GM19035 (cell line): Measurements from ENCODE around the gene NCR2.

Source experiments
- ATAC-seq: cut with Tn5 transposase; IDR thresholded peaks from one replicate; pipeline ENCODE4 v1.9.1; 2021; ENCODE audit not compliant: unreplicated experiment

NCR2 gene

DNA sequence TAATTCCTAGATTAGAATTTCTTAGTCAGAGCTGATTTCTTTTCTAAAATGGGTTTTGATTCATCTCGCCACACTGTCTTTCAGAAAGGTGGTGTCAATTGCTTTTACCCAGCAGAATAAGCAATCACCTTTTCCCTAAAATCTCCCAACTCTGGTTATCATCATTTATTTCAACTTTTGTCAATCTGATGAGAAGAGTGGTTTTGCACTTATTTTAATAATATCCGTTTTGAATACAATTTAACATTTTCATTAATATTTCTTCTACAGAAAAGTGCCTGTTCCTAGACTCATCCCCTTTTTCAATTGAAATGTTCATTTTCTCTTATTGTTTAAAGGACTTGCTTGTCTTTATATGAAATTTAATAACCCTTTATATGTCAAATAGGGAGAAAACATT is 8.2 kb upstream of the NCR2 start:
- ATAC-seq, result no peak

DNA sequence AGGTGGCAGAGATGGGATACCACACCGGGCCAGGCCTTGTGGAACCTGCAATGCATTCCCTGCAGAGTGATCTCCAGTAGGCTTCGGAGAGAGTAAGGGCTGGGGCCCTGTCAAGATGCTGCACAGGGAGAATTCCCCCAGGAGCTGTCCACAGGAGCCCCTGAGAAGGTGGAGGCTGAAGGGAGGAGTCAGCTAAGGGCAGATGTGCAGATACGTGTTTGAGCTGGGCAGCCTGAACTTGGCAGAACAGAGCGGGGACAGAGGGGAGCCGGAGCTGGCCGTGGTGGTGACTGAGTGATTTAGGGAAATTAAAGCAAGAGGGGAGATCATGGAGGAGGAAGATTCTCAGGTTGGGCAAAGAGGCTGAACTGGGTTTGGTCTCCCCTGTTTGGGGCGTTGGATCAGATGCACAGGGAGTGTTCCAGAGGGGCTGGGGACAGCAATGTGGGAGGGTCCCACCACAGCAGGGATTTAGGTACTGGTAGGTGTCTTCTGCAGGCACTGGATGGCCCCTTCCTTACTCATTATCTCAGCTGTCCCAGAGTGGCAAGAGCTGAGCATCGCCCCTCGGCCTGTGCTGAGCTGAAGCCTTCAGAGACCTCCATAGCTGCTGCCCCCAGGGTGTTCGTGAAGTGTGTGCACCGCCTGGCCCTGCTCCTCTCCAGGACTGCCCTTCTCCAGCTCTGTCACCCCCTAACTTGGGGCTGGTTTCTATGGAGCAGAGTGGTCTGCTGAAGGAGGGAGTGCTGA is 3.8 kb upstream of the NCR2 start:
- ATAC-seq, result no peak

DNA sequence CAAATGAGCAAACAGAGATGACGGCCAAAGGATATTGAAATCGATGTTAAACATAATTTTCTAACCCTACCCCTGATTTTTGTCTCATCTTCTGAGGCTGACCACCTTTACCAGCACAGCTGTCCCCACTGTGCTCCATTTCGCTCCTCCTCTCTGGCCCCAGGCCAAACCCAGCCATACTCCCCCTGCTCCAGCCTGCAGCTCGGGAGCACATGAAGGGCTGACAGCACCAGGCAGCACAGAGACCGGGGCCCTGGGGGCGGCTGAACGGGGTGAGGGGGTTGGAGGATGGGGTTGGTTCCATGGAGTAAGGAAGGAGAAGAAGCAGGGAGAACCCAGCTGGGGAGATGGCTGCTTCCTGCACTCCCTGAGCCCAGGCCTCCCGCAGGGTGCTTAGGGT is 3.2 kb upstream of the NCR2 start:
- no peak for ATAC-seq

DNA sequence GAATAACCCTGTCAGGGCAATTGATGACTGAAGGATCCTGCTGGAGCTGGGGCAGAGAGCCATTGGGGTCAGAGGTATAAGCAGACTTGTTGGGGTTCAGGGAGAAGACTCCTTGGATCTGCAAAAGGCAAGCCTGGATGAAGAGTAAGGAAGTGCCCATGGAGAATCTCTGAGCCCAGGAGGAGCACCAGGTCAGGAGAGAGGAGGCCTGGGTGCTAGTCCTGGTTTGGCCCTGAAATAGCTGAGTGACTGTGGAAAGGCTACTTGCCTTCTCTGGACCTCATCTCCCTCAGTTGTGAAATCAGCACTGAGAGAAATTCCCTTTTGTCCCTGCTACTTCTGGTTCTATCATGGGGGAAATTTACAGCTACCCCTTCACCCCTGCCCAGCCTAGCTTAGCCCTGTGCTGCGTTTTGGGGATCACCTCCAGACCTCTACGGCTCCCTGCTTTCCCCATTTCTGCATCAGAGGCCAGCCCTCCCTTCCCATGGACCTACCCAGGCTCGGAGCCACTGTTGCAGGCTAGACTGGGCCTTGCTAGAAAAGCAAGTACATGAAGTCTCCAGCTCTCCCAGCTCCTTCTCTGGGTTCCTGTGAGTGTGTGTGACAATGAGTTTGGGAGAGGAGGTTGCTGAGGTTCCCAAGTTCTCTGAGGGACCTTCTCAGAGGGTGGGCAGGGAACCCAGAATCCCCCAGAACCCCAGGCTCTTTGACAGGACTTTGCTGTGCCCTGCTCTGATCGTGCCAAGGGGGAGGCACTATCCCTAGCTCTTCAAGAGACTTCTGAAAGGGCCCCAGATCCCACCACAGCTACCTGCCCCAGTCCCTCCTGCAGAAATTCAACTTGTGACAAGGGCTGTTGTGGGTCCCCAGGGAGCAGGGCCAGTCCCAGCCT is 2.3 kb upstream of the NCR2 start:
- ATAC-seq, result peak; percentile 9

DNA sequence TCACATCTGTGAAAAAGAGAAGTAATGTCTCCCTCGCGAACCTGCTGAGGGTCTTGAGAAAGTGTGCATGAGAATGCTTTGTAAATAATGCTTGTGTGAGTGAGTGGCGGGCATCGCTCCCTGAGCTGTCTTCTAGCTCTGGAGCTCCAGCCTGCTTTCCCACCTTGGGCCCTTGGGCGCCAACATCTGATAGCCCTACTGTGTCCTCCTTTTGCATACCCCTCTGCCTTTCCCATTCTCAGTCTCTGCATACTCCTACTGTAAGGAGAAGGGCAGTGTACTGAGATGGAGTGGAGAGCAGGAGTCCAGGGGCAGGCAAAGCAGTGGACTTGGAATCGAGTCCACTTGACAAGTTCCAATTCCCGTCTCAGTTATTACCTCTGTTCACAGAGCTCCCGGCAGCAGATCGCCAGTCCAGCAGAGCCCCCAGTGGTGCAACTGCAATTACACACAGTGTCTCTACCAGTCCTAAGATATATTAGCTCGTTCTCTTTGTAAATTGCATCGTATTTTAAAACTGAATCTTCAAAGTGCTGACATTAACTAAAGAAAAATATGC is 847 bp upstream of the NCR2 start:
- no peak for ATAC-seq

DNA sequence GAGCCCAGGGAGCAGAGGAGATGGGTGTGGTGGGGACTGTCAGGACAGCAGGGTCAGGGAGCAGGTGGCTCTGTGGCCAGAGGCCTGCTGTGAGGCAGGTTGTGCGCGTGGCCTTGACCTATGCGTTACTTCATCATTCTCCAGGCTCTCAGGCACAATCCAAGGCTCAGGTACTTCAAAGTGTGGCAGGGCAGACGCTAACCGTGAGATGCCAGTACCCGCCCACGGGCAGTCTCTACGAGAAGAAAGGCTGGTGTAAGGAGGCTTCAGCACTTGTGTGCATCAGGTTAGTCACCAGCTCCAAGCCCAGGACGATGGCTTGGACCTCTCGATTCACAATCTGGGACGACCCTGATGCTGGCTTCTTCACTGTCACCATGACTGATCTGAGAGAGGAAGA is 535 bp downstream of the NCR2 start:
- no peak for ATAC-seq

DNA sequence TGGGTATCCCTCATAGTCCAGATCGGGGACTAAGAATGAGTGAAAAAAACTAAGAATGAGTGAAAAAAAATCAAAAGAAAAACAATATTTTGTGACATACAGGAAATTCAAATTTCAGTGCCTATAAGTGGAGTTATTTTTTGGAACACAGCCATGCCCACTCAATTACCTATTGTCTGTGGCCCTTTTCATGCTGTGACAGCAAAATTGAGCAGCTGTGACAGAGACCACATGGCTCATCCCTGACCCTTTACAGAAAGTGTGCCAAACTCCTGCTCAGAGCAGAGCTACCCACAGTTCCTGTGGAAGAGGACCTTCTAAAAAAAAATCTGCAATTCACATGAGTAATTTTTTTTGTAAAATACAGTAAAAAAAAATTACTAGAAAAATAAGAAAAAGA is 1.4 kb downstream of the NCR2 start:
- no peak for ATAC-seq

DNA sequence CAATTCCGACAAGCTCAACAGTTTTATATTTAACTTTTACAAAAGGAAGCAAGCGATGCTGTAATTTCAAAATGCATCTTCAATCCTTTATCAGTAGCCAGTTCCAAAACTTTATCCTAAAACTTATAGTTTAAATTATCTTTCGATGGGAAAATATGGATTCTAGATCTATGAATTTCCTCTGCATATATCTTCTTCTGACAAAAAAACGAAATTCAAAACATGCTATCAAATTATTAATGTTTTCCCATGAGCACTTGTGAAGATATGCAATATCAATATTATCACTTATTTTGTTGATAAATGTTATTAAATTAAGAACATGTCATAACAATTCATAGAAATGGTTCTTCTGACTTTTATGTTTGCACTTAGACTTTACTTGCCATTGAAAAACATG is 2.3 kb downstream of the NCR2 start:
- no peak for ATAC-seq

DNA sequence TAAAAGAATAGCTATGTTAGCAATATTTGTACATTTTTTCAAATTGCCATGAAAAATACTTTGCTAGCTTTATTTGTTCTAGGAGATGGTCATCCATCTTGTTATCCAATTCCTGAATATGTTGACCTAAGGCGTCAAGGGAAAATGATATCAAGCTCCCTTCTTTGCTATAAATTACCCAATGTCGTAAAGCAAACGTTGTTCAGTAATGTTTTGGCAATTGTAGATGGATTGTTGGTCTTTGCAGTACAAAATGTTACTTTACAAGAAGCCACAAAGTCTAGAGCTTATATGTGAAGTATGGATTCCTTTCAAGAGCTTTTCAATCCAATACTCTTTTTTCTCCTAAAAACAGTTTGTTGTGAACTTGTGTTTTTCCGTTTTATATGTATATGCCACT is 3.3 kb downstream of the NCR2 start:
- ATAC-seq, result no peak

DNA sequence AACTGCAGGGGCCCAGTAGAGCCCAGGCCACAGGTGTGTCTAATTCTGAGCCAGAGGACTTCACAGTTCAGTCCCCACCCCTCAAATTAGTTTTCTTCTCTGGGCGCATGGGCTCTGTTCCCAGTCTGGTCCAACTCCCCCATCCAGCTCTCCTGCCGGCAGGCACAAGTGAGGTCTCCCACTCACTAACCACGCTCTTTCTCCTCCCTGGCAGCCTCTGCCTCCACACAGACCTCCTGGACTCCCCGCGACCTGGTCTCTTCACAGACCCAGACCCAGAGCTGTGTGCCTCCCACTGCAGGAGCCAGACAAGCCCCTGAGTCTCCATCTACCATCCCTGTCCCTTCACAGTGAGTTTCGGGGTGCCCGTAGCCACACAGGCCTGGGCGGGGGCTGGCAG is 6.2 kb downstream of the NCR2 start:
- no peak for ATAC-seq

DNA sequence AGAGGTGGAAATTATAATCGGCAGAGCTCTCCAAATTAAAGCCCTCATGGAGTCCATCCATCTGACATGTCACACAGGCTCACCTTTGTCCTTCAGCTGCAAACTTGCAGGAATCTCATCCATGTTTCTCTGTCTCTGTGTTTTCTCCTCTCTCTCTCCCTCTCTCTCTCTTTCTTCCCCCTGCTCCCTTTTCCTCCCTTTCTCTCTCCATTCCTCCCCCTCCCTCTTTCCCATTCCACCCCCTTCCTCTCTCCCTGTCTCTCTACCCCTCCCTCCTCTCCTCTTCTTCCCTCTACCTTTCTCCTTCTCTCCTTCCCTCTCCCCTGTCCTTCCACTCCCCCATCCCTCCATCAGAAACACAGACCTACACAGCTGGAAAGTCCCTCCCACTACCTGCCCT is 6.8 kb downstream of the NCR2 start:
- no peak for ATAC-seq

DNA sequence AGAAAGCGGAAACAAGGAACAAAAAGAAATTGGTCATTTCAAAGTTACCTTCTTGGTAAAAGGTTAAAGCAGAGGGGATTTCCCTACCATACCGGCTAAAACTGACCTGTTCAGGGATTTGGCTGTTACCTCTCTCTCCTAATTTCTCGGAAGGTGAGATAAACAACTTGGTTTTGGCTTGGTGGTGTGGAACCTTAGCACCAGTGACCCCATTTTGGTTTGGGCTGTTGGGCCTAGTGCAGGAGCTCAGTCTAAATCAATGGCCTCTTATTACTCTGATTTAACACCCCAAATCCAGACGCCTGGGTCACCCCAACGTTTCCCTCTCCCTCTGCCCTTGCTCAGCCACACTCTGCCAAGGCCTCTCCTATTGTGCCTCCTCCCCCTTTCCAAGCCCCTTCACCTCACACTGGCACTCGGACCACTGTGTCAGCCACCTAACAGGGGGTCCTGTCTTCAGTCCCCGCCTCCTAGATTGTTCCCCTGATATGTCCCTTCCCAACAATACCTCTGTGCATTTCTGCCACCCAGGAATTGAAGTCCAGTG is 8.3 kb downstream of the NCR2 start:
- ATAC-seq, result no peak

DNA sequence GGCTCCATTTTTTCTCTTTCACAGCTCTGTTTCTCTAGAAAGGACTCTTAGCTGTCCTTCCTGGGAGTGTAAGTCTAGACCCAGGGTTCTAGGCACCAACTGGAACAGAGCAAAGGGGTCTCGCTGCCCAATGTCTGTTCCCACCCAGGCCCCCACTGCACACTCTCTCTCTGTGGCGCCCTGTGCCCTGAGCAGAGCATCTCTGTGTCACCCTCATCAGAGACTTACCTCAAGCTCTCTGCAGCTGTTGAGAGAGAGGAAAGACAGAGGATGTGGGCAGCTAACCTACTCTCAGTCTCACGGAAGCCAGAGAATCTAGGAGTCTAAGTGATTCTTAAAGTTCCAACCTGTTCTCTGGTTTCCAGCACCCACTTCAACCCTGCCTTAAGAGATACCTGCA is 9.5 kb downstream of the NCR2 start:
- no peak for ATAC-seq

DNA sequence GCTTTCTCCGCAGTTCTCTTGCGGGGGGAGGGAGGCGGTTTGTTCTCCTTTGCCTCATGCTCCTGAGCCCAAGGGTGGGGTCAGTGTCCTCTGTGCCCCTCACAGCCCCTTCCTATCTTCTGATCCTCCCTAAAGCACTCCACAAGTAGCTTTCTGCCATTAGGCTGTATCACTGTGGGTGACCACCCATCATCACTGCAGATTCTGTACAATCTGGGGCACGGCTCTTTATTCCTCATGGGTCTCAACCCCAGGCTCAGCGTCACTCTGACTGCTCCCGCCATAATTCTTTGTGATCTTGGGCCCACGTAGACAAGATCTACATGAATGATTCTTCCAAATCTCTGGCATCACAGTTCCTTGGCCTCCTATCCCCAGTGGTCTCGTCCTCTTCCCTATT is 10.5 kb downstream of the NCR2 start:
- no peak for ATAC-seq

DNA sequence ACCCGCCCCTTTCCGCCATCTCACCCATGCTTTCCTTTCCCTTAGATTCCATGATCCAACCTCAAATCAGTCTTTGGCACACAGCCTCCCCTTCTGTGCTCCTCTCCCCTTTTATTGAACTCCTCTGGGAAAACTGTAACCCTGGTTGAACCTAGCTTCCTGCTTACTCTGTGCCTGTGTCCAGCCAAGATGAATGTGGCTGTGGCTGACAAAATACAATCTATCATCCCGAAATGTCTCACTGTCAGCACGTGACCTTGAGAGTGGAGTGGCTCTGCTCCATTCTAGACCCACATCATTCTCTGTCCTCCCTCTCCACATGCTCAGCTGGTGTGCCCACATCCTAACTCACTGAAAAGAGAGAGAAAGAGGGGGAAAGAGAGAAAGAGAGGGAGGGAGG is 11.0 kb downstream of the NCR2 start:
- ATAC-seq, result no peak

DNA sequence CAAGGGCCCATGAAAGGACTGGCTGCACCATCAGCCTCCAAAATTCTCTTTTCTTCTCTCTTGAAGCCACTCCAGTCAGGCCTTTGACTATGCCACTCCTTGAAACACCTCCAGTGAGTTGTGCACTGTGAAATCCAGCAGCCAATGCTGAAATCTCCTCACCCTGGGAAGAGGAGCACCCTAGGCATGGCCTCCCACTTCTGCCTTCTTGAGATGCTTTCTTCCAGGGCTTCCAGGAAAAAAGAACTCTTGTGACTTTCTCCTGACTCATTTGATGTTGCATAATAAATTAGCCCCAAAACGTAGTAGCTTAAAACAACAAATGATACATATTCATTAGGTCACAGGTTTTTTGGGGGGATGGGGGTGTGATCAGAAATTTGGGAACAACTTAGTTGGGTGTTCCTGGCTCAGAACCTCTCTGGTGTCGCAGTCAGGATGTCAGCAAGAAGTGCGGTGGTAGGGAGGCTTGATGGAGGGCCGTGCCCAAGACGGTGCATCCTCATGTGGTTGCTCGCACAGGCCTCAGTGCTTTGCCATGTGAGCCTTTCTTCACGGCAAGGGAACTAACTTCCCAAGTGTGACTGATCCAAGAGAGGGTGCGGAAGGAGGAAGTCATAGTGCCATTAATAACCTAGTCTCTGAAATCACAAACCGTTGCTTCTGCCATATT is 12.1 kb downstream of the NCR2 start:
- no peak for ATAC-seq

DNA sequence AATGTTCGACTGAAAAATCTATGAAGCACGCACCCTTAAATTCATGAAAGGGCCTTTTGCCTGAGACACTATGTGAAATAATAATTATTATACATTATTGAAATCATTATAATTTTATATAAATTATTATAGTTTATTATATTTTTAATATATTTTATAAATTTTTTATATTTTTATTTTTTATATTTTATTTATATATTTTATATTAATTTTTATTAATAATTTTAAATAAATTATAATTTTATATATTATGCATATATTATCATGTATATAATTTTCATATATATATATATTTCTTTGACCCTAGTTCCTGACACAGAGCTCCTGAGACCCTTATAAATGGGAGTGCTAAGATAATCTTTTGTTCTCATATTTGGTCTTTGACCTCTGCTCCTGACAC is 13.5 kb downstream of the NCR2 start:
- ATAC-seq, result no peak

DNA sequence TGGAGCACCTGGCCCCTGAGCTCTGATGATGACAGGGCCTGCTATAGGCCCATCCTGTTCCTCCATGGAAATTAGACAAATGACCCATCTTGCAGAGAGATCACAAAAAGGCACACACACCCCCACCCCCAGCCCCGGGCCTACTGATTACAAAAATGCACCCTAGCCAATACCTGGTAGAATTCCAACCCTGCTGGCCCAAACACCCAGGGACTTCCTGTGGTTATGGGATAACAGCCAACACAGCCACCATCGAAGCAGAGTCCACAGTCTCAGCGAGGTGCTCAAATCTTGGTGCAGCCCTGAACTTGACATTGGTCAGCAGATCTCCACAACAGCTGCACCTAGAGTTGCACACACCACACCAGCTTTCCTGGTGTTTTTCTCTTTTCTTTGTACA is 17.0 kb downstream of the NCR2 start:
- ATAC-seq, result no peak

DNA sequence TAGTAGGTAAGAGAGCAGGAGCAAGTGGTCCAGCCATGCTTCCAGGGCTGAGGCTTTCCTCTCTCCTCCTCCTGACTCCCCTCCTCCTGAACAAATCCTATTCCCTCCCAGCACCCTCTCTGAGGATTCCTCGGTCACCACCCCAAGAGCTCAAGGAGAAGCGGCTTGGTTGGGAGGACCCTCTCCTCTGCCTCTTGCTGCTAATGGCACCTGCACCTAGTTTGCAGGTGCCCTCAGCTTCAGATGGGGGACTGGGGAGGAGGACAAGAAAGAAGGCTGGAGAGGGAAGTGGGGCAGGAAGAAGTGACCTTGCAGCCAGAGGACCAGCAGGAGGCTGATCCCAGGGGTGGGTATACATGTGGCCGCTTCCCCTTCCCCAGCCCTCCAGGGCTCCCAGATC is 17.5 kb downstream of the NCR2 start:
- ATAC-seq, result no peak

DNA sequence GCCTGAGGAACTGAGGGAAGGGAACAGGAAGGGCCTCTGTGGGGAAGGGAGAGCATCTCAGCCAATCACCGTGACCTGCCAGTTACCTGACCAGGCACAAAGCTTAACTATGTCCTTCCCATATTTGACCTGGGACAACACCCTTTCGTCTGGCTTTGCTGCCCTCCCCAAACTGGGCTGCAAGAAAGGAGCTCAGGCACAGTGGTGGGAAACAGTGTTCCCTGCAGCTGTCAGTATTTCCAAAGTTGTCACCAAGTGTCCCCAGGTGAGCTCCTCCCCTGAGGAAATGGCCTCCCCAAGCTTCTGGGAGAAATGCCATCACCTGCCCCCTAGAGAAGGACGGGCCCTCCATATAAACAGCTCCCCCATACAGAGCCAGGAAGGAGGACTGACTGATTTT is 17.9 kb downstream of the NCR2 start:
- no peak for ATAC-seq

DNA sequence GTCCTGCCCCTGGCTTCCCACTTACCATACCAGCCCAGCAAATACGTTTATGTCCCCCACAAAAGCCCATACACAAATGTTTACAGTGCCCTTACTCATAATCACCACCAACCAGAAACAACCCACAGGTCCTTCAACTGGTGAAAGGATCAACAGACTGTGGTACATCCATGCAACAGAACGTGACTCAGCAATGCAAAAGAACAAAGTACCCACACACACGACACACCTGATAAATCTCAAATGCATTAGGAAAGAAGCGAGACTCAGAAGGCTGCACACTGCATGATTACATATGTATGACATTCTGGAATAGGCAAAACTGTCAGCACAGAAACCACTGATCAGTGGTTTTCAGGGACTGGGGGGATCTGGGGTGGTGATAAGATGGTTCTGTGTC is 20.5 kb downstream of the NCR2 start:
- ATAC-seq, result no peak
